Iris pigment epithelial cell (primary cell): Measurements from ENCODE around the gene LMNA.
"Not testable (repeated sequence)": the region's sequence is repeated elsewhere in the genome, so short reads cannot be mapped to it uniquely, and the experiment has no call there.

Experiments used
- DNase-seq: peaks from one replicate; pipeline ENCODE4 v3.0.0-alpha.2; 2011; ENCODE audit warnings: low read depth

Gene LMNA

DNA sequence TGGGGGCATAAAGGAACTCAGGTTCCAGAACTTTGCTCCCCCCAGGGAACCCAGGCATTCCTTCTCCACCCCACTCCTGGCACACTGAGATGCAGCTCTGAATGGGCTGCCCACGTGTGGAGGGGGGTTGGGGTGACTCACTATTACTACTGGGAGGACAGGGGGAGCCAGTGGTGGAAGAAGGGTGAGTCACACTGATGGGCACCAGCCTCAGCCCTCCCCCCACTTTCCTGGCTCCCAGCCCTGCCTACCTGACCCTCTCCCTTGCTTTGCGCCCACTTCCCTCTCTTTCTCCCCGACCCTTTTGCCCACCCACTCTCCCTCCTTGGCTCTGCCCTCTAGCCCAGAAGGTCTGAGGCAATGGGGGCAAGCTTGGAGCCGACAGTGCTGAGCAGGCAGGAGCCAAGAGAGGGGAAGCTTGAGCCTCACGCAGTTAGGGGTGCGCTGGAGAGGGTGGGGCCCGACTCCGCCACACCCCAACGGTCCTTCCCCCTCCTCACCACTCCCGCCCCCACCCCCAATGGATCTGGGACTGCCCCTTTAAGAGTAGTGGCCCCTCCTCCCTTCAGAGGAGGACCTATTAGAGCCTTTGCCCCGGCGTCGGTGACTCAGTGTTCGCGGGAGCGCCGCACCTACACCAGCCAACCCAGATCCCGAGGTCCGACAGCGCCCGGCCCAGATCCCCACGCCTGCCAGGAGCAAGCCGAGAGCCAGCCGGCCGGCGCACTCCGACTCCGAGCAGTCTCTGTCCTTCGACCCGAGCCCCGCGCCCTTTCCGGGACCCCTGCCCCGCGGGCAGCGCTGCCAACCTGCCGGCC lies at the start of gene LMNA:
Gene LMNA, plus strand, starts transcription at position 611 of the 818 bp plus-strand sequence. CDS start 208 bp downstream, outside the sequence.
- DNase-seq = peak; percentile 95

DNA sequence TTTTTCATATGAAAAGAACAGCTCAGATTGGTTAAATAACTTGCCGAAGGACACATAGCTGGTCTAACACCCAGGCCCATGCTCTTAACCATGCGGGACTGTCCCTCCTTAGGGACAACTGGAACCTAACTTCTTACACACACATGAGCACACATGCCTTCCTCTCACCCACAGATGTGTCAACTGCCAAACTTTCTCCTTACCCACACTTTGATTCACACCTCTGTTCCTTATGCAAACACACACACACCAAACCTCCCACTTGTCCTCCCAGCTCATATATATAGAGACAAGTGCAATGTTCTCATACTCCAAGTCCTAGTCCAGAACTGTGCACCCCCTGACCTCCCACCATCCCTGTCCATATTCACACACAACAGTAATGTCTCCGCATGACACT lies 49.3 kb upstream of the LMNA start:
- no peak for DNase-seq

DNA sequence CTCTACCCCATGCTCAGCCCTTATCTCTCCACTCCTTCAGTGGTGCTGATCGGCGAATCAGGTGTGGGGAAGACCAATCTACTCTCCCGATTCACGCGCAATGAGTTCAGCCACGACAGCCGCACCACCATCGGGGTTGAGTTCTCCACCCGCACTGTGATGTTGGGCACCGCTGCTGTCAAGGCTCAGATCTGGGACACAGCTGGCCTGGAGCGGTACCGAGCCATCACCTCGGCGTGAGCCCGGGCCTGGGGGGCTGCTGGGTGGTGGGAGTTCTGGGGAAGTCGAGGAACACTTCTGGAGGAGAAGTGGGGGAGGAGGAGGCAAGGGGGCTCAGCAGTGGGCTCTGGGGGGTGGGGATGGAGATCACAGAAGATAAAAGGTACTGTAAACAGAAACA lies 48.6 kb upstream of the LMNA start:
- DNase-seq = no peak

DNA sequence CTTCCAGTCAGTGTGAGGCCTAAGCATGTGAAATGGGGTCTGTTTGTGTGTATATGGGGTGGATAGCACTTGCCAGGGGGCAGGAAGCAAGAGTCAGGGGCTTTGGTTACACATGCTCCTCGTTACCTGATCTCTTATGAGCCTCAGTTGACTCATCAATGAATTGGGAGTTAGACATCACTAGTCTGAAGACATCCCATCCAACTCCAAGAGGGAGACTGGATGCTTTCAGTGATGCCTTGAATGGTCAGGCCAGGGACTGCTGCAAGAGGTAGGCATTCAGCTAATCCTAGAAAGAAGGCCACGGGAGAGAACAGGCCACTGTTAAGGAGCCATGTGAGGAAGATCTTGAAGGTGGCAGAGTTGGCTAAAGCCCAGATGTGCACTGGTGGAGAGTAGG lies 47.2 kb upstream of the LMNA start:
- DNase-seq = no peak

DNA sequence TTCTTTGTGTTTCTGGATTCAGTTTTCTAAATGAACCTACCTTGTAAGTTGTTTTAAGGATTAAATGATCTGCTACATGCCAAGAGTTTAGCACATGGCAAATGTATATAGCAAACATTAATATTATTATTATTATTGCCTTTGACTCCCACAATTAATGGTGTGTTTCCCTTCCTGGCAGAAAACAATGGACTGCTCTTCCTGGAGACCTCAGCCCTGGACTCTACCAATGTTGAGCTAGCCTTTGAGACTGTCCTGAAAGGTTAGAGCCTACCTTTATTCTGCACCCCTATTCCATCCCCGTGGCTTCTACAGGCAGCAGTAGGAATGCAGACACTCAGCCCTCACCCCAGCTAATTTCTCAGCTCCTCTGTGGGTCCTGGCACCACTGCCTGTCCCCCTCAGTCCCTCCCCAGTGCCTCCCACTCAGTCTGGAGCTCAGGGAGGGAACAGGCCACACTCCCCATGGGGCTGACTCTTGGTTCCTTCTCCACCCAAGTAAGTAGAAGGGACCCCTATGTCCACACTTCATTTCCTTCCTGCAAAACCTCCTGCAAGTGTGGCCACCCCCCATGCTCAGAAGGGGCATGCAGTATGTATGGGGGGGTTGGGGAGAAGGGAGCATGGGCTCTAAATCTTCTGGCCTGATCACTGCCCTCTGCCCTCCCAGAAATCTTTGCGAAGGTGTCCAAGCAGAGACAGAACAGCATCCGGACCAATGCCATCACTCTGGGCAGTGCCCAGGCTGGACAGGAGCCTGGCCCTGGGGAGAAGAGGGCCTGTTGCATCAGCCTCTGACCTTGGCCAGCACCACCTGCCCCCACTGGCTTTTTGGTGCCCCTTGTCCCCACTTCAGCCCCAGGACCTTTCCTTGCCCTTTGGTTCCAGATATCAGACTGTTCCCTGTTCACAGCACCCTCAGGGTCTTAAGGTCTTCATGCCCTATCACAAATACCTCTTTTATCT lies 44.7 kb upstream of the LMNA start:
- DNase-seq = no peak

DNA sequence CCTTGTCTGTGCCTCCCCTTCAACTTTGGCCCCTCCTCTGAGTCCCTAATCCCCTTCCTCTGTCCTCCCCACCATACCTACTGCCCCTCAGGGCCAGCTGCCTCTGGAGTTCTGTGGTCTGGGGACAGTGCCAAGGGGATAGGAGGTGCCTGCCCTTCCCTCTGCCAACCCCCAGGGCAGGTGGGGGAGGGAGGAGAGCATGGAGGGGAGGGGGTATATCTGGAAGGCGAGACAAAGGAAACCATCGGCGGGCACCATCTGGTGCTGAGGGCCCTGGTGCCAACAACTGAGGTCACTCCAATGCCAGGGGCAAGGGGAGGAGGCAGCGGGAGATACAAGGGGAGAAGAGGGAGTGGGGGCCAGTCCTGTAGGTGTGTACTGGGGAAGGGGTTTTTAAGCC lies 44.0 kb upstream of the LMNA start:
- DNase-seq = no peak

DNA sequence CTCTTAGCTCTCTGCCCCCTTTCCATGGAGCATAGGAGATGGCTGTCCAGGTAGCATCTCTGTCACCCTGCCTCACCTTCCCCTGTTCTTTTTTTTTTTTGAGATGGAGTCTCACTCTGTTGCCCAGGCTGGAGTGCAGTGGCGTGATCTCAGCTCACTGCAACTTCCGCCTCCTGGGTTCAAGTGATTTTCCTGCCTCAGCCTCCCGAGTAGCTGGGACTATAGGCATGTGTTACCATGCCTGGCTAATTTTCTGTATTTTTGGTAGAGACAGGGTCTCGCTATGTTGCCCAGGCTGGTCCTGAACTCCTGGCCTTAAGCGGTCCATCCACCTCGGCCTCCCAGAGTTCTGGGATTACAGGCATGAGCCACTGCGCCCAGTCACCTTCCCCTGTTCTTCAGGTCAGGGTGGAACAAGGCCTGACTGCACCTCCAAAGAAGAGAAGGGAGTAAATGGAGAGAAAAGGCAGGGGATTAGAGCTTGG lies 43.1 kb upstream of the LMNA start:
- not testable (repeated sequence) for DNase-seq

DNA sequence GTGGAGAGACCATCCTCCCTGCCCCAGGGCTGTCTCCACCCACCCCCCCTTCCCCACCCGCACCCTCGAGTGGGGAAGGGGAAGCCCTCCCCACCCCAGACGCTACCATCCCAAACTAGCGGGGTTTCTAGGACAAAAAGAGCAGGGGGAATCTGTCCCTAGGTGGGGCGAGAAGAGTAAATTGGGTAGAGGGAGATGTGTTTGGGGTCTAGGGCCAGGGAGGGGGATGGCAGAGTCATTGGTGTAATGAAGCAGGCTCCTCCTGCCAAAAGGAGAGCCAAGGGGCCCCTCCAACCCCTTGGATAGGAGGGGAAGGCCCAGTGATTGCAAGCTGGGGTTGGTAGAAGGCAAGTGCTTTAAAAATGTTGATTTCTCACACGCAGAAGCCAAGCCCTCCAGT lies 42.3 kb upstream of the LMNA start:
- DNase-seq = no peak

DNA sequence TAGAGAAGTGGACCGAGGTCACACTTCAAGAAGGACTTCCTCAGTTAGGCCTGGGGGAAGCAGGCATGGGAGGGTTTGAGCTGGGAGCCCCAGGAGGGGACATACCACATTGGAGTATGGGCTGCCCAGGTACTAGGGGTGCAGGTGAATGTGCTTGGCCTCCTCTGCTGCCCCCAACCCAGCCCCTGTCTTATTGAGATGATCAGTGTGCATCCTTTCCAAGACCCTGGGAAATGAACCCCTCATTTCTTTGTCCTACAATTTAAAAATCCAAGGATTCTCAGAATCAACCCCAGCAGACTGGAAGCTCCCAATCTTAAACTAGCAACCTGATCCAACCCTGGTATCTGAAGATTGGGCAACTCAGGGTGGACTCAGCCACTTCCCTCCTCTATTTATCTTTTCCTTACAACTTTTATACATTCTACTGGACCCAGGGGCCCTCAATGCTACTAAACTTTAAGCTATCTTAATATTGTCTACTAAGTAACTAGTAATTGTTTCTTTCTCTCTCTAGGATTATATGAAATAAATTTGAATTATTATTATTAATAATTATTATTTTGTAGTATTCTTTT lies 41.3 kb upstream of the LMNA start:
- DNase-seq = no peak

DNA sequence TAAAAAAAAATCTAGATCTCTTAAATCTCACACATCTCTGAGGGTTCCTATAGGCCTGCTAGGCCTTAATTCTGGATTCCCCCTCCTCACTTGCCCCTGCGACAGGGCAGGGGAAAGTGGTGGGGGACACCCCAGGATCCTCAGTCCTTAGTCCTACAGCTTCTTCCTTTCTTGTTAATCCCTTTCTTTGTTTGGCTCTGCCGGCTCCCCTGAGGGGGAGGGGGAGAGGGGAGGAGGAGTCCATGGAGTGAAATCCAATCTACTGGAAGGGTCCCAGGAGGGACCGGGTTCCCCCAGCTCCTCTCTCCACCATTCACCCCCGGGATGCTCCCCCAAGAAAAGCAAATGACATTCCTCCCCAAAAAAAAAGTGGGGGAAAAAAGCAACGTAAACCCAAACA lies 40.8 kb upstream of the LMNA start:
- no peak for DNase-seq

DNA sequence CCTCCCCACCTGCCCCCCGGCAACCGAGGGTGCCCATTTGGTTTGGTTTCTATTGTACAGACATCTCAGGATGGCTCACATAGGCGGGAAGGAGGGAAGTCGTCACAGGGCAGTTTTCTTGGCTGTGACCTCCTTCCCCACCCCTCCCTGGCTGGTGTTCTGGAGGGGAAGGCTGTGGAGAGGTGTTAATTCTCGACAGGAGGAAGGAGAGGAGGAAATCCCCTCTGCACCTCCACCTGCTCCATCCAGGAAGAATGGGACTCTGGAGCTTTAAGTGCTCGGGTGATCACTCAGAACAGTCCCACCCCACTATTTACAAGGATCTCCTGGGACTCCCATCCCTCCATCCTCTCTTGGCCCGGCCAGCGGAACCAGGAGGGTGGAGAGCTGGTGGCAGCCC lies 39.9 kb upstream of the LMNA start:
- no peak for DNase-seq

DNA sequence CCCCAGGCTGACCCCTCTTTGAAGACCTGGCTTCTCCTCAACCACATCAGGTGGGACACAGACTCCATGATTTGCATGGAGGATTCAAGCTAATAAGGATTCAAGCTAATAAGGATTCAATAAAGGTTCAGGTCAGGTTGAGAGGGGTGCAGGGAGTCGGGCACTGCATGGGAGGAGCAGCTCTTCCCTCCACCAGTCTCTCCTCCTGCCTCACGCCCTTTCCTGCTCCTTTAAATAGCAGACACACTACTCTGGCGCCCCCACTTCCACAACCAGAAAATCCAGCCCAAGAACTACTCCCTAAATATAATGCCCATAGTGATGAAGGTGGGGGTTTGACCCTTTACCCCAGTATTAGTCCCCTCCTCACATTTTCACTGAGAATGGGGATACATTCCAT lies 39.3 kb upstream of the LMNA start:
- DNase-seq = no peak

DNA sequence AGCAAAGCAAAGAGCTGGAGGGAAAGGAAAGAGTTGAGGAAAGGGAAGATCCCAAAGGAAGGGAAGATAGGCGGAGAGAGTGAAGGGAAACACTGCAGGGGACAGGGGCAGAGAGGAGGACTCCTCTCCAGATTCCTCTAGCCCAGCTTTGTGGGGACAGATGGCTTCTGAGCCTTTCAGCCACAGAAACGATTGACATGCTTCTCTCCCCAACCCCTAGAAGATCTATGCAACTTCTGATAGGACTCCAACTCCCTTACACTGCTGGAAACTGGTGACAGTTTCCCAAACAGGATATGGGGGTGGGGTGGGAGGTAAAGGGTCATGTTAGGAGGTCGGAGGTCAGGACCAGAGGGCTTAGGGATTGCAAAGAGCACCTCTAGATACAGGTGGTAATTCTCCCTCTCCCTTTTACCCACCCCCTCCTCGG lies 38.7 kb upstream of the LMNA start:
- no peak for DNase-seq

DNA sequence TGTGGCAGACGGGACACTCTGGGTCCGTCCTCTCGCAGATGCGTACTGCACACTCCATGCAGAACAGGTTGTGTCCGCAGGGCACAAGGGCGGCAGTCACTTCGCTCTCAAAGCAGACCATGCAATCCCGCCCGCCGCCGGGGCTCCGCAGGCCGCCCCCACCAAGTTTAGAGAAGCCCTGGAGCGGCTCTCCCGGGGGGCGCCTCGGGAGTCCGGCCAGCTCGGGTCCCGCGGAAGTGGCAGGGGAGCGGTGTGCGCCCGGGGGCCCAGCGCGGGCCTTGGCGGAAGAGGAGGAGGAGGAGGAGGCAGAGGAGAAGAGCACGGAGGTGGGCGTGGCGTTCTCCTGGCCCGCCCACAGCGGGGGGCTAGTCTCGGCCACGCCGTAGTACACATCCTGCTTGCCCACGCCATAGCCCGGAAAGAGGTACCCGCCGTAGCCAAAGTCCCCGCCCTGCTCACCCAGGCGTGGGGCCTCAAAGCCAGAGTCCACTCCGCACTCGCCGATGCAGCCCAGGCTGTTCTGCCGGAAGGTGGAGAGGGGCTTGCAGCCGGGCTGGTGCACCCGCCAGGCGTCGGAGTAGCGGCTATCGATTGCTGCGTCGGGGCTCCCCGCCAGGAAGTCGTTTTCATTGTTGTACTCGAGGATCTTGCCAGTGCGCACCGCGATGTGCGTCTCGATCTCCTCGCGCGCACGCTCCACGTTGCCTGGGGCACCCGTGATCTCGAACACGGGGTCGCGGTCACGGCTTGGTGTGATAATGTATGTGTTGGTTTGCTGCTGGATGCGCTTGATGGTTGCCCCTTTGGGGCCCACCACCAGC lies 37.7 kb upstream of the LMNA start:
- DNase-seq = no peak

DNA sequence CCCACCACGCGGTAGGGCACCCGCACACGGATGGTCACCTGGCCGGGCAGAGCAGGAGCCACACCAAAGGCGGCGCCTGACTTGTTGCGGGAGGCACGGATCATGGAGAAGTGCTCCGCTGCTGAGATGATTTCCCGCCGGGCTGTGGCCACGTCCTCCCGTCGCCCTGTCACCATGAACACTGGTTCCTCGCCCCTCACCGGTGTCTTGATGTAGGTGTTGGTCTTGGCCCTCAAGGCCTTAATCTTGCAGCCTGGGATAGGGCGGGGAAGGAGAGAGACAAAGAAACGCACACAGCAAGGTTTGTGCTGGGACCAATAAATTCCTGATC lies 37.1 kb upstream of the LMNA start:
- DNase-seq = no peak

DNA sequence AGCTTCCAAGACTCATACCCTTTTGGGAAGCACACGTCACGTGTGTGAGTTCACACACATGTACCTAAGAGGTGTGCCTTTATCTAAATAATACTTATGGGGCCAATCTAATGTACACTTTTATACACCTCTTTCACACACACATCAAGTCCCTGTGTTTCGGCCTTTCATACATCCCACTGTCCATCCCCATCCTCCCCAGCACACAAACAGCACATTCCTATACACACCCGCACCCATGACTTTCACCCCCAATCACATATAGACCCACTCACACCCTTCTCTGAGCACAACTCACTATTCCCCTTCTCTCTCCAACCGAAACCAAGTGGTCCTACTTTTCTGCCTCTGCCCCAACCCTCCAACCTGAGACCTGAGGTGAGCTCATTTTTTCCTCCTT lies 35.8 kb upstream of the LMNA start:
- DNase-seq = no peak

DNA sequence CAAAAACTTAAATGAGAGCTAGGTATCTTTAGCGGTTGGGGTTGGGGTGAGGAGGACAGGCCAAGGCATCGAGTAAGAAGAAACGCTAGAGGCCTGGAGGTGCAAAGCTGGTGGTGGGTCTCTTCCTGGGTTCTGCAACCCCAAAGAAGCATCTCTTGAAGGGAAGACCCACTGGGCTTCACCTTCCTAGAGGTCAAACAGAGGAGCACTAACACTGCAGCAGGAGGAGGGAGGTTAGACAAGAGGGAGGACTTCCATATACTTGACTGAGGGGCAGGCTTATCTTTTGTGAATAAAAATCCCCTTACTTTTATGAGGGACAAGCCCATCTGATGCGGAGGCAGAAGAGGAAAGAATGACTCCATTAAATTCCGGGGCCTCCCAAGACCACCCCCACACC lies 34.7 kb upstream of the LMNA start:
- DNase-seq = no peak

DNA sequence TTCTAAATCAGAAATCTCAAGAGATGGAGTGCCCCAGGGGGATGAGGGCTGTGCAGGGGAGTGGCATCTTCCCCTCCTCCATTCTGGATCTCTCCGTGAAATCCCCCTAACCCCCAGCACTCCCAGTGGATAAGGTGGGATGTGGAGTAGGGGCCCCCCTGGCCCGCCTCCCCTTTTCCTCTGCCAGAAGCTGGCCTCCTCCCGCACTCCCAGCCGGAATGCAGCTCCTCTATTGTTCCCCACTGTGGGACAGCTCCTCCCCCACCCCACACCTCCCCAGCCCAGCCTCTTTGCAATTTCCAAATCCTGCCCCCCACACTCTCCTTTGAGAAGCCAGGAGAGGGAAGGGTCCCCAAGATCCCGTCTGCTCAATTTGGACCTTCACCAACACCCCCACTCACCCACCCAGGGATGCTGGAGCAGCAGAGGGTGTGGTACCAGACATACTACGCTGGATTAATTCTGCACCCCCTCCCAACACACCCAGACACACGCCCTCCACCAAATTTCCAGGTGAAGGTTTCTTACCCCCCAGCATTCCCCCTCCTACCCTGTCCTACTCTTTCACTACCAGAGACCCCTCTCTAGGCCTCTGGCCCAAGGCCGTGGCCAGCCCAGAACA lies 34.2 kb upstream of the LMNA start:
- no peak for DNase-seq

DNA sequence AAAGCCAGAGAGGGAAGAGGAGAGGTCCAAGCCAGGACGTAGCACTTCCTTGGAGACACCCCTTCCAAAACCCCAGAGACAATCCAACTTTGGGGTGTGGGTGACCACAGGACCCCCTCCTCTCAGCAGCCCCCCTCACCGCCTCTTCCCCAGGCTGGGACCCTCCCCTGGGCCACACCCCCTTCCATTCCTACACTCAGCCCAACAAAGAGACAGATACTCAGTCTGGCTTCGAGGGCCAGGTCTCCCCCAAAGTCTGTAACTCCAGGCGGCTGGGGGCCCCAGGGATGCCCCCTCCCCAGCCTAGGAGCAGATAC lies 33.7 kb upstream of the LMNA start:
- DNase-seq = no peak

DNA sequence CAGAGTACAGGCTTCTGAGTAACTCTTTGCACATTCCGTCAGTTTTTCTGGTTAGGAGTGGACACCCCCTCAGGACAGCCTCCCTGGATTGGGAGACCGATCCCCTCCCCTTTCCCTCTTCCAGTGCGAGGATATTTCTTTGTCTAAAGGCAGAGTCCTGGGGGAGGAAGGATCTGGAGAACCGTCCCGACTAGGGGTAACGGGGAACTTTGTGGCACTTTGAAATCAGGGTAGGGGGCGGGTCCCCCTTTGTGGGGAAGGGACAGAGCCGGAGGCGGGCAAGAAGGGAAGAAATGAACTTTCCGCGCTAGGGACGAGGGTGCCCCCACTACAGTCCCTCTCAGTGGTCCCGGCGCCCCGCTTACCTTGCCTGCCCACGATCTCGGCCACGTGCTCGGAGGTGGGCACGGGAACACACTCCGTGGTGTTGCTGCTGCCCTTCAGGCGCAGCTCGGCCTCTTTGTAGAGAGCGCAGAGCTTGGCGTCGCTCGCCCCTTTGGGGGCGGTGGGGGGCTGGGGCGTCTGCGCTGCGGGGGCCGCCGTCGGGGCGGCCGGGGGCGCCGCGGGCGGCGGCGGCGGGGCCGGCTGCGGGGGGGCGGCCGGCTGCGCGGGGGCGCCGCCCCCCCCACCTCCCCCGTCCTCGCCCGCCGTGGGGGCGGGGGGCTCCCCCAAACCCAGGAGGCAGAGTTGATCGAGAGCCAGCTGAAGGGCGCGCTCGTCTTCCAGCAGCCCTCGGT lies 33.2 kb upstream of the LMNA start:
- DNase-seq = no peak

DNA sequence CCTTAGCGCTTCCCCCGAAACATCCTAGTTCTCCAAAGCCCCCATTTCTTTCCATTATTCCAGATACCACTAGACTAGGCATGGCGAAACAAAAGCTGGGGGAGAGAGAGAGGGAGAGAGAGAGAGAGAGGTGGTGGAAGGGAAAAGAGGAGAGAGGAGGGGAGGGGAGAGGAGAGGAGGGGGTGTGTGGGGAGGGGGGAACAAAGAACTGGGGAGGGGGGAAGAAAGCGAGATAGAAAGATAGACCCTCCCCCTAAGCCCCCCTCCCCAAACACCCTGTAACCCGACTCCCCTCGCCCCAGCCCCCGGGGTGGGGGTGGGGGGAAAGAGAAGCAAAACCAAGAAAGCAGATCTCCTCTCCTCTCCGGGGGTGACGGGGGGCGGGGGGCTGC lies 32.6 kb upstream of the LMNA start:
- DNase-seq = no peak
